Uterus (tissue), 4 donors: ENCODE measurements around the gene DEFB112. TPM values are rescaled to one million over a fixed set of nuclear protein-coding genes. Genes with fewer than 3 reads are reported as not detected.

ENCODE experiments used
- DNase-seq, 2 donors: peaks; one replicate each; pipeline ENCODE4 v3.0.0-alpha.2; 2019 to 2020
- H3K27ac ChIP-seq, 2 donors: fragments of 200-600 bp; sonication (generic); 1 replicate in 1 of 2; 2 replicates in 1 of 2; pipeline ENCODE4 v1.5.1; 2016 to 2018
- H3K27me3 ChIP-seq, 2 donors: fragments of 200-600 bp; sonication (generic); one replicate each; pipeline ENCODE4 v1.5.1; 2018 to 2019; ENCODE audit warnings: control low read depth in 1 of 2
- H3K36me3 ChIP-seq, 2 donors: fragments of 200-600 bp; sonication (generic); one replicate each; pipeline ENCODE4 v1.5.1; 2019; ENCODE audit warnings: control low read depth in 1 of 2
- H3K4me1 ChIP-seq, 2 donors: fragments of 200-600 bp; sonication (generic); one replicate each; pipeline ENCODE4 v1.5.1; 2018 to 2019; ENCODE audit warnings: control low read depth in 1 of 2
- H3K4me3 ChIP-seq, 2 donors: fragments of 200-600 bp; sonication (generic); 1 replicate in 1 of 2; 2 replicates in 1 of 2; pipeline ENCODE4 v1.5.1; 2018 to 2019; ENCODE audit warnings: mild to moderate bottlenecking in 1 of 2
- H3K9me3 ChIP-seq, 2 donors: fragments of 200-600 bp; sonication (generic); one replicate each; pipeline ENCODE4 v1.5.1; 2019; ENCODE audit warnings: control low read depth in 1 of 2
- CTCF ChIP-seq, 4 experiments: fragments of 200-600 bp in 2 of 4; fragments of 450-650 bp in 2 of 4; sonication (generic) in 2 of 4; IDR thresholded peaks; one replicate each; pipeline ENCODE4 v1.5.1; 2016 to 2019; ENCODE audit warnings: antibody characterized with exemption in 4 of 4, mild to moderate bottlenecking in 2 of 4, moderate library complexity in 1 of 4
- POLR2A ChIP-seq, 2 donors: fragments of 450-650 bp; IDR thresholded peaks; one replicate each; pipeline ENCODE4 v1.6.1; 2016; ENCODE audit warnings: antibody characterized with exemption in 2 of 2, mild to moderate bottlenecking in 1 of 2, moderate library complexity in 1 of 2
- intact Hi-C: fragments of 100-400 bp; cut with DNase I; formaldehyde crosslinking; loops from one replicate; pipeline ENCODE4 v1.15.1; 2023; ENCODE audit warnings: low total_unique reads
- total RNA-seq, 4 donors: library from RNA; depleted of rRNA in 3 of 4; stranded (reverse); fragments of >200 nt in 3 of 4; gene quantifications; one replicate each; pipeline versions ENCODE4 v1.1.0 to v1.2.4, GENCODE V29; 2014 to 2023
- donor health status: DM: yes; HTN: yes; CAD: no.

The DEFB112 gene
- total RNA-seq, 4 donors from 2014 or later, result not detected

GRCh38 chr6:50007819-50008218 lies 41.9 kb downstream of the DEFB112 start:
- Histone ChIP-seq H3K9me3 (no peaks in the 10 kb centered on the region), H3K4me3 (no peak overlapping the region), H3K4me1 (no peaks in the 10 kb centered on the region), H3K27ac (no peak overlapping the region), H3K36me3 (no peaks in the 10 kb centered on the region), H3K27me3 (no peaks in the 10 kb centered on the region)
- no peak for TF ChIP-seq POLR2A (IDR thresholded peaks at IDR 0.05)
- no peak for TF ChIP-seq CTCF (IDR thresholded peaks at IDR 0.05)
- no peak for DNase-seq
- intact Hi-C loops, result no loop called here

GRCh38 chr6:50003139-50003538 lies 46.6 kb downstream of the DEFB112 start:
- Histone ChIP-seq H3K27ac (no peak overlapping the region), H3K4me1 (no peaks in the 10 kb centered on the region), H3K9me3 (no peaks in the 10 kb centered on the region), H3K4me3 (no peak overlapping the region), H3K27me3 (no peaks in the 10 kb centered on the region), H3K36me3 (no peaks in the 10 kb centered on the region)
- intact Hi-C loops, result no loop called here
- TF ChIP-seq POLR2A (IDR thresholded peaks at IDR 0.05) (no peak), CTCF (IDR thresholded peaks at IDR 0.05) (no peak)
- DNase-seq, result no peak

GRCh38 chr6:49995278-49995677 lies 54.5 kb downstream of the DEFB112 start:
- no peak for TF ChIP-seq POLR2A (IDR thresholded peaks at IDR 0.05)
- no peak for TF ChIP-seq CTCF (IDR thresholded peaks at IDR 0.05)
- no peaks in the 10 kb centered on the region for H3K4me1 ChIP-seq
- no peak for DNase-seq
- H3K27me3 ChIP-seq, result no peaks in the 10 kb centered on the region
- no peaks in the 10 kb centered on the region for H3K36me3 ChIP-seq
- no peak overlapping the region for H3K4me3 ChIP-seq
- H3K27ac ChIP-seq, result no peak overlapping the region
- intact Hi-C loops, result no loop called here
- H3K9me3 ChIP-seq, result no peaks in the 10 kb centered on the region

Other genes starting within 250 kb of the DEFB112 start
- gene CRISP1, start 183.4 kb downstream of the DEFB112 start, total RNA-seq, result not detected
- not detected for gene DEFB114, start 85.8 kb downstream of the DEFB112 start, total RNA-seq
- gene DEFB113, start 80.3 kb downstream of the DEFB112 start, total RNA-seq, result not detected
- not detected for gene DEFB110, start 27.9 kb downstream of the DEFB112 start, total RNA-seq